Measurements from ENCODE around the gene MORN1.

Gene MORN1

DNA sequence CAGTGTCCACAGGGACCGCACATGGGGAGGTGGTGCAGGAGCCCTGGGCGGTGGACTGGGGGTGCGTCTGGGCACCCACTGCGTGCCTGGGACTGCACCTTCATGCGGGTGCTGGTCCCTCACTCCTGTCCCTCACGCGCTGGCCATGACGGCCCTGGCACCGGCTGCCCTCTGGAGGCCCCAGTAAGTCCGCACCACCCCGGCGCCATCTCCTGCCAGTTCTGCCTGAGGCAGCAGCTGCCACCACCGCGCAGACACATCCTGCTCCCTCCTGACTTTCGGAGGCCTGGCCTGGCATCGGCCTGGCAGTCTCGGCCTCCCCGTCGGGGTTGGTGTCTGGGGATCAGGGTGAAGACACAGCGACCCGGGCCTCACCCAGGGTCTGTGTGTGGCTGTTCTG lies 64.8 kb downstream of the MORN1 start:
- TF ChIP-seq, protein P1, sequence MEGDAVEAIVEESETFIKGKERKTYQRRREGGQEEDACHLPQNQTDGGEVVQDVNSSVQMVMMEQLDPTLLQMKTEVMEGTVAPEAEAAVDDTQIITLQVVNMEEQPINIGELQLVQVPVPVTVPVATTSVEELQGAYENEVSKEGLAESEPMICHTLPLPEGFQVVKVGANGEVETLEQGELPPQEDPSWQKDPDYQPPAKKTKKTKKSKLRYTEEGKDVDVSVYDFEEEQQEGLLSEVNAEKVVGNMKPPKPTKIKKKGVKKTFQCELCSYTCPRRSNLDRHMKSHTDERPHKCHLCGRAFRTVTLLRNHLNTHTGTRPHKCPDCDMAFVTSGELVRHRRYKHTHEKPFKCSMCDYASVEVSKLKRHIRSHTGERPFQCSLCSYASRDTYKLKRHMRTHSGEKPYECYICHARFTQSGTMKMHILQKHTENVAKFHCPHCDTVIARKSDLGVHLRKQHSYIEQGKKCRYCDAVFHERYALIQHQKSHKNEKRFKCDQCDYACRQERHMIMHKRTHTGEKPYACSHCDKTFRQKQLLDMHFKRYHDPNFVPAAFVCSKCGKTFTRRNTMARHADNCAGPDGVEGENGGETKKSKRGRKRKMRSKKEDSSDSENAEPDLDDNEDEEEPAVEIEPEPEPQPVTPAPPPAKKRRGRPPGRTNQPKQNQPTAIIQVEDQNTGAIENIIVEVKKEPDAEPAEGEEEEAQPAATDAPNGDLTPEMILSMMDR (IDR thresholded peaks at IDR 0.05) = no peak
- no peaks in the 10 kb centered on the region for H3K4me1 ChIP-seq

DNA sequence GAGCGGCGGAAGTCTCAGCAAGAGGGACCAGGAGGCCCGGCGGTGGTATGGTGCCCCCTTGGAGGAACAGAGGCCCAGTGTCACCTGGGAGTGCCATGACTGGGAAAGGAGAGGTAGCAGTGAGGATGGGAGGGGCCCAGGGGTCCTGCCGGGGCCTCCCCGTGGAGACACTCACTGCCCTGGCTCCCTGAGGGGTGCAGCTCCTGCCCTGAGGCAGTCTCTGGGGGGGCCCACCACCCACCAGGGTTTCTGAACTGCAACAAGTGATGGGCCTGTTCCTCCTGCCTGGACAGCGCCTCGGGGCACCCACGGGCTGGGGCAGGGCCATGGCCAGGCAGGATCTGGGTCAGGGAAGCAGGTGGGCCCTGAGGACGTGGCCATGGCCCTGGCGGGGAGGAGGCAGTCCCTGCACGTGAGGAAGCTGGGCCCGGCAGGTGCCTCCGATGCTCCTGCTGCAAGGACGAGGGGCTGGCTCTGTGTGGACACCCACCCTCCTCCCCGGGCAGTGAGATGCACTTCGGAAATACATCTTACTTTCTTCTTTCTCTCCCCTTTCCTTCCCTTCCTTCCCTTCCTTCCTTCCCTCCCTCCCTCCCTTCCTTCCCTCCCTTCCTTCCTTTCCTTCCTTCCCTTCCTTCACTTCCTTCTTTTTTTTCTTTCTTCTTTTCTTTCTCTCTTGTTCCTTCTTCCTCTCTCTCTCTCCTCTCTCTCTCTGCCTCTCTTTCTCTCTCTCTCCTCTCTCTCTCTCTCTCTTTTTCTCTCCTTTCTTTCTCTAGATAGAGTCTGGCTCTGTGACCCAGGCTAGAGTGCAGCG lies 66.6 kb downstream of the MORN1 start:
- Histone ChIP-seq H3K27ac (no peak overlapping the region), H3K9ac (no peak overlapping the region), H3K36me3 (ENCODE audit: control insufficient read depth, insufficient read depth, low read length) (no peaks in the 10 kb centered on the region), H3K4me3 (ENCODE audit: low read depth, low read length) (no peak overlapping the region), H2AFZ (no peak overlapping the region), H3K9me3 (ENCODE audit: control insufficient read depth, low read length) (no peaks in the 10 kb centered on the region), H3K79me2 (no peaks in the 10 kb centered on the region), H3K4me1 (no peaks in the 10 kb centered on the region), H3K27me3 (ENCODE audit: control insufficient read depth, insufficient read depth, low read length) (no peaks in the 10 kb centered on the region), H3K4me2 (ENCODE audit: low read length) (no peak overlapping the region)
- TF ChIP-seq, protein P1 (IDR thresholded peaks at IDR 0.05) = no peak

More for the DNA sequence above, 64.8 kb downstream of the MORN1 start:
- no peaks in the 10 kb centered on the region for H3K36me3 ChIP-seq (ENCODE audit: control insufficient read depth, insufficient read depth, low read length)
- H3K27me3 ChIP-seq (ENCODE audit: control insufficient read depth, insufficient read depth, low read length) = no peaks in the 10 kb centered on the region
- no peak overlapping the region for H3K27ac ChIP-seq
- H3K4me2 ChIP-seq (ENCODE audit: low read length) = no peak overlapping the region
- H3K9ac ChIP-seq = no peak overlapping the region
- no peaks in the 10 kb centered on the region for H3K79me2 ChIP-seq
- no peak overlapping the region for H2AFZ ChIP-seq
- H3K9me3 ChIP-seq (ENCODE audit: control insufficient read depth, low read length) = no peaks in the 10 kb centered on the region
- H3K4me3 ChIP-seq (ENCODE audit: low read depth, low read length) = no peak overlapping the region

DNA sequence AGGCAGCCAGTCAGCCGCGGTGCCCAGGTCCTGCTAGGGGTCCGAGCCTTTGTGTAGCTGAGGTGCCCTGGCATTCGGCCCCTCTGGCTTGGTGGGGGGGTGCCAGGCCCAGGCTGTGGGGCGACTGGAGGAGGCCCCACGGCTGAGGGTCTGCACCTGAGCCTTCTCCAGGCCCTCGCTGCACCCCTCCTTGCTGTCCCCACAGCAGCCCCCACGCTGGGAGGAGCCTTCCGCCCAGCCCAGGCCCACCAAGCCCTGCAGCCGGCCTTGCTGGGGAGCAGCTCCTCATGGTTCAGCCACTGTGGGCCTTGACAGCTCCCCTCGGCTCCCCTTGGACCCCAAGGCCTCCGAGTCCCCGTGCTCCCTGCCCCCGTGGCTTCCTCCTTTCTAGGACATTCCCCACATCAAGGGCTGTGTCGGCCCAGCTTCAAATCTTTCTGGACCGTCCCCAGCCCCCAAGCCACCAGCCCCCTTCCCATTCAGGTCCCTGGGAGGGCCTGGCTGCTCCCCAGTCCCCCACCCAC lies 67.8 kb downstream of the MORN1 start:
- TF ChIP-seq, protein P1 (IDR thresholded peaks at IDR 0.05) = no peak
- H3K4me1 ChIP-seq = no peaks in the 10 kb centered on the region
- H3K27me3 ChIP-seq (ENCODE audit: control insufficient read depth, insufficient read depth, low read length) = no peaks in the 10 kb centered on the region
- no peak overlapping the region for H3K27ac ChIP-seq
- no peak overlapping the region for H3K4me2 ChIP-seq (ENCODE audit: low read length)
- no peak overlapping the region for H2AFZ ChIP-seq
- no peaks in the 10 kb centered on the region for H3K36me3 ChIP-seq (ENCODE audit: control insufficient read depth, insufficient read depth, low read length)
- no peak overlapping the region for H3K4me3 ChIP-seq (ENCODE audit: low read depth, low read length)
- no peaks in the 10 kb centered on the region for H3K79me2 ChIP-seq
- H3K9ac ChIP-seq = no peak overlapping the region
- no peaks in the 10 kb centered on the region for H3K9me3 ChIP-seq (ENCODE audit: control insufficient read depth, low read length)

DNA sequence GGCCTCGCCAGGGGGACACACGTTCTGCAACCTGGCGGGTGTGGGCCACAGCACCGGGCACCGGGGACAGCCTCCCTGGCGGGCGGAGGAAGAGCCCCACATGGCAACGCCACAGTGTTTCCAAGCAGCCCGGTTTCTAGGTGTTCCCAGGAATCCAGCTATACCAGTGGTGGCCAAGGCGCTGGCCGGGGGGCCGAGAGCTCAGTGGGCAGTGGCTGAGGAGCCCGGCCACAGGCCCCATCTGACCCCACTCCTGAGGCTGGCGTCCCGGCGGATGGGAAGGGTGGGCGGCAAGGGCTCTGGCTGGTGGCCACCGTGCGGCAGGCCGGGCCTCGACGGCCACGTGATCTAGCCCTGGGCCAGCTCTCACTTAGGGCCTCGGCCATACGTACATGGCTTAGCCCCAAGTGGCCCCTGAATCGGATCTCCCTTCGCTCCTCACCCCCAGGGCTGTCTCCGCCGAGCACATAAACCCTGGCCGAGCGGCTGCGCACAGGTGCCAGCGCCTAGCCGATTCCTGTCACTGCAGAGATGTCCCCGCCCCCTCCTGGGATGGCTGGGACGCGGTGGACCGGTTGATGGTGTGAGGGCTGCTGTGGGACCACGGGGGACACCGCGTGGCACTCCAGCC lies 68.7 kb downstream of the MORN1 start:
- Histone ChIP-seq H3K79me2 (no peaks in the 10 kb centered on the region), H3K27me3 (ENCODE audit: control insufficient read depth, insufficient read depth, low read length) (no peaks in the 10 kb centered on the region), H3K9me3 (ENCODE audit: control insufficient read depth, low read length) (no peaks in the 10 kb centered on the region), H3K36me3 (ENCODE audit: control insufficient read depth, insufficient read depth, low read length) (no peaks in the 10 kb centered on the region), H3K4me2 (ENCODE audit: low read length) (peak overlapping the region; percentile 69), H3K4me3 (ENCODE audit: low read depth, low read length) (peak overlapping the region; percentile 6), H3K27ac (peak overlapping the region; percentile 44), H3K4me1 (no peaks in the 10 kb centered on the region), H2AFZ (peak overlapping the region; percentile 73), H3K9ac (no peak overlapping the region)
- TF ChIP-seq, protein P1 (IDR thresholded peaks at IDR 0.05) = no peak

All from parathyroid adenoma (tissue), 2 donors.